GM21723 (cell line): Measurements from ENCODE around the gene GRIN3A.

Experiments
- ATAC-seq: cut with Tn5 transposase; IDR thresholded peaks from one replicate; pipeline ENCODE4 v1.9.1; 2021; ENCODE audit warnings: mild to moderate bottlenecking, moderate library complexity; ENCODE audit not compliant: unreplicated experiment

GRIN3A gene

GRCh38 chr9:101706261-101706798, 32.1 kb downstream of the GRIN3A start:
- ATAC-seq, result no peak

GRCh38 chr9:101705135-101705661, 33.2 kb downstream of the GRIN3A start:
- ATAC-seq, result peak; percentile 95

GRCh38 chr9:101702257-101702656, 36.2 kb downstream of the GRIN3A start:
- no peak for ATAC-seq

- no peak for ATAC-seq
Measured at GRCh38 chr9:101693546-101694336, 44.7 kb downstream of the GRIN3A start.

- ATAC-seq, result no peak
Measured at GRCh38 chr9:101691657-101692056, 46.8 kb downstream of the GRIN3A start.

- no peak for ATAC-seq
Measured at GRCh38 chr9:101689039-101689438, 49.4 kb downstream of the GRIN3A start.

GRCh38 chr9:101684665-101685064, 53.8 kb downstream of the GRIN3A start:
- no peak for ATAC-seq

GRCh38 chr9:101683236-101683635, 55.2 kb downstream of the GRIN3A start:
- ATAC-seq, result no peak

- no peak for ATAC-seq
Measured at GRCh38 chr9:101677861-101678260, 60.6 kb downstream of the GRIN3A start.

GRCh38 chr9:101675341-101675740, 63.1 kb downstream of the GRIN3A start:
- no peak for ATAC-seq

- ATAC-seq, result no peak
Measured at GRCh38 chr9:101674165-101674564, 64.3 kb downstream of the GRIN3A start.

GRCh38 chr9:101673642-101674041, 64.8 kb downstream of the GRIN3A start:
- ATAC-seq, result no peak

- ATAC-seq, result no peak
Measured at GRCh38 chr9:101671567-101671966, 66.9 kb downstream of the GRIN3A start.

- no peak for ATAC-seq
Measured at GRCh38 chr9:101668421-101668820, 70.0 kb downstream of the GRIN3A start.

GRCh38 chr9:101664453-101664852, 74.0 kb downstream of the GRIN3A start:
- no peak for ATAC-seq

GRCh38 chr9:101652601-101653175, 85.8 kb downstream of the GRIN3A start:
- no peak for ATAC-seq

GRCh38 chr9:101650142-101650541, 88.3 kb downstream of the GRIN3A start:
- peak; percentile 63 for ATAC-seq

GRCh38 chr9:101648493-101648892, 90.0 kb downstream of the GRIN3A start:
- ATAC-seq, result no peak

- ATAC-seq, result no peak
Measured at GRCh38 chr9:101639785-101640665, 98.4 kb downstream of the GRIN3A start.

GRCh38 chr9:101639311-101639710, 99.1 kb downstream of the GRIN3A start:
- no peak for ATAC-seq

GRCh38 chr9:101636247-101636646, 102.2 kb downstream of the GRIN3A start:
- ATAC-seq, result no peak
